Measurements from ENCODE around the gene WNT11.
A peak's percentile ranks its signal among the peaks of the same experiment; 100 is the strongest.

The WNT11 gene

GRCh38 chr11:76206327-76207081, at the start of gene WNT11:
Gene WNT11, minus strand, starts transcription at chr11:76206502. Its CDS starts 95 bp downstream, at chr11:76206407.
- Histone ChIP-seq H3K4me3 (peak within 1 kb of the TSS; percentile 72), H3K27ac (peak within 1 kb of the TSS in 1 of 2 donors; percentile 2)
- no peak for DNase-seq (ENCODE audit: low spot score)
- TF ChIP-seq CTCF (IDR thresholded peaks at IDR 0.05): no peak

GRCh38 chr11:76253416-76253815, 47.1 kb upstream of the WNT11 start:
- no peak overlapping the region for H3K27ac ChIP-seq
- DNase-seq (ENCODE audit: low spot score): no peak
- no peak for TF ChIP-seq CTCF (IDR thresholded peaks at IDR 0.05)
- H3K4me3 ChIP-seq: no peak overlapping the region

GRCh38 chr11:76252631-76253070, 46.3 kb upstream of the WNT11 start:
- DNase-seq (ENCODE audit: low spot score): no peak
- TF ChIP-seq CTCF (IDR thresholded peaks at IDR 0.05): no peak
- H3K27ac ChIP-seq: no peak overlapping the region
- no peak overlapping the region for H3K4me3 ChIP-seq

- no peak for TF ChIP-seq CTCF (IDR thresholded peaks at IDR 0.05)
- no peak for DNase-seq (ENCODE audit: low spot score)
- Histone ChIP-seq H3K4me3 (no peak overlapping the region), H3K27ac (peak overlapping the region in 1 of 2 donors; percentile 5)
These were observed 45.3 kb upstream of the WNT11 start for GRCh38 chr11:76251576-76251975.

- TF ChIP-seq CTCF (IDR thresholded peaks at IDR 0.05): no peak
These were observed 44.9 kb upstream of the WNT11 start for GRCh38 chr11:76251226-76251575.

GRCh38 chr11:76250520-76251225, 44.4 kb upstream of the WNT11 start:
- no peak for TF ChIP-seq CTCF (IDR thresholded peaks at IDR 0.05)
- H3K27ac ChIP-seq: peak overlapping the region in 1 of 2 donors; percentile 5
- DNase-seq (ENCODE audit: low spot score): no peak
- H3K4me3 ChIP-seq: no peak overlapping the region

More at GRCh38 chr11:76251226-76251575, 44.9 kb upstream of the WNT11 start:
- Histone ChIP-seq H3K27ac (peak overlapping the region in 1 of 2 donors; percentile 5), H3K4me3 (no peak overlapping the region)
- DNase-seq (ENCODE audit: low spot score): no peak
